ENCODE measurements around the gene SLC35D2.

SLC35D2 gene

DNA sequence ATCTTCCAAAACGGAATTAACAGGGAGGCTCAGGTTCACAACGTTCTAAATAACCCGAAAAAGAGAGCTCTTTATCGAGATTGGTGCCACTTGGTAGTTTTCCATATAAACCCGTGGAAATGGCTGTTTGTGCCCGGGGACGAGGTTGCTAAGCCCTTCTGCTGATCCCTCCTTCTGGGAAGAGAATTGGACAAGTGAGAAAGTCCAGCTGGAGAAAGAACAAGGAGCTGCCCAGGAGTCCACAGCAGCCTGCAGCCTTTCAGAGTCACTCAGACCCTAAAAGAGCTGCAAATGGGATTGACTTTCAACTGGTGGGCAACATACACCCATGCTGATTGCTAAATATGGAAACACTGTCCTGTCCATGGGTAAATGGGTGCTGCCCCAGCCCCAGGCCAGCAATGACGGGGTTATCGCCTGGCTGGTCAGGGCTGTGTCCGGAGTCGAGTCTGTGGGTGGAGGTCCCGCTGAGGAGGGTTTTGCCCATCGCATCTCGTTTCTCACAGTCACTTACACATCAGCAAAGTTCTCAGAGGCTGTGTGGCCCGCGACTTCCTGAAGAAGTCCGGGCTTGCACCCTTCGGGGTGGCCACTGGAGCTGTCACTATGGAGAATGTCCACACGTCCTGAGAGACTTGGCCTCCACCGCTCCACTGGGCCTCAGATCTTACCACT, 40.8 kb downstream of the SLC35D2 start:
- TF ChIP-seq, protein P1, sequence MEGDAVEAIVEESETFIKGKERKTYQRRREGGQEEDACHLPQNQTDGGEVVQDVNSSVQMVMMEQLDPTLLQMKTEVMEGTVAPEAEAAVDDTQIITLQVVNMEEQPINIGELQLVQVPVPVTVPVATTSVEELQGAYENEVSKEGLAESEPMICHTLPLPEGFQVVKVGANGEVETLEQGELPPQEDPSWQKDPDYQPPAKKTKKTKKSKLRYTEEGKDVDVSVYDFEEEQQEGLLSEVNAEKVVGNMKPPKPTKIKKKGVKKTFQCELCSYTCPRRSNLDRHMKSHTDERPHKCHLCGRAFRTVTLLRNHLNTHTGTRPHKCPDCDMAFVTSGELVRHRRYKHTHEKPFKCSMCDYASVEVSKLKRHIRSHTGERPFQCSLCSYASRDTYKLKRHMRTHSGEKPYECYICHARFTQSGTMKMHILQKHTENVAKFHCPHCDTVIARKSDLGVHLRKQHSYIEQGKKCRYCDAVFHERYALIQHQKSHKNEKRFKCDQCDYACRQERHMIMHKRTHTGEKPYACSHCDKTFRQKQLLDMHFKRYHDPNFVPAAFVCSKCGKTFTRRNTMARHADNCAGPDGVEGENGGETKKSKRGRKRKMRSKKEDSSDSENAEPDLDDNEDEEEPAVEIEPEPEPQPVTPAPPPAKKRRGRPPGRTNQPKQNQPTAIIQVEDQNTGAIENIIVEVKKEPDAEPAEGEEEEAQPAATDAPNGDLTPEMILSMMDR (IDR thresholded peaks at IDR 0.05; ENCODE audit: control insufficient read depth, extremely low read depth, insufficient read depth), result no peak
- H3K4me3 ChIP-seq (ENCODE audit: low read depth, low read length), result no peak overlapping the region
- no peak for DNase-seq (ENCODE audit: low read depth)

DNA sequence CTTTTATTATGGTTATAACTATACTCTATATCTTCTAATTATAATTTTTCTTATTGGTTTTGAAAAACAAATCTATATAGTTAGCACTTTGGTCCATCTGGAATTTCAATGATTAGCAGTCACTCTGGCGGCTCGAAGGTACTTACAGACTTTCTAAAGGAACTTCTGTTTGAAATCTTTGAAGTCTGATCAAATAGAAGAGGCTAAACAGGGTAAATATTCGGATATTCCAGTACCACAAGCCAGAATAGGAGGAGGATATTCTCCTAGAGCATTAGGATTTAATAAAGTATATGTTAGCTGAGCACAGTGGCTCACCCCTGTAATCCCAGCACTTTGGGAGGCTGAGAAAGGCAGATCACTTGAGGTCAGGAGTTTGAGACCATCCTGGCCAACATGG, 42.8 kb downstream of the SLC35D2 start:
- no peak for DNase-seq (ENCODE audit: low read depth)
- TF ChIP-seq, protein P1 (IDR thresholded peaks at IDR 0.05; ENCODE audit: control insufficient read depth, extremely low read depth, insufficient read depth), result no peak

DNA sequence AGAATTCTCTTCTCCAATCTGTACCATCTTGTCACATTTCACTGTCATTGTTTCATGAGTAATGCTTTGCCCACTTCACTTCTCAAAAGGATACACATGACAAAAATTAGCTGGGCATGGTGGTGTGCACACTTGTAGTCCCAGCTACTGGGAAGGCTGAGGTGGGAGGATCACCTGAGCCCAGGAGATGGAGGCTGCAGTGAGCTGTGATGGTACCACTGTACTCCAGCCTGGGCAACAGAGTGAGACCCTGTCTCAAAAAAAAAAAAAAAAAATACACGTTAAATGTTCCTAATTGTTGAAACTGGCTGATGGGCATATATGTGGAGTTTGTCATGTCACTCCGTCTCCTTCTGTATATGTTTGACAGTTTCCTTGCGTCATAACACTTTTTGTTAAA, 45.2 kb downstream of the SLC35D2 start:
- no peak overlapping the region for H3K4me3 ChIP-seq (ENCODE audit: low read depth, low read length)
- TF ChIP-seq, protein P1 (IDR thresholded peaks at IDR 0.05; ENCODE audit: control insufficient read depth, extremely low read depth, insufficient read depth), result no peak
- no peak for DNase-seq (ENCODE audit: low read depth)

More for the DNA sequence above, 42.8 kb downstream of the SLC35D2 start:
- H3K4me3 ChIP-seq (ENCODE audit: low read depth, low read length), result no peak overlapping the region

DNA sequence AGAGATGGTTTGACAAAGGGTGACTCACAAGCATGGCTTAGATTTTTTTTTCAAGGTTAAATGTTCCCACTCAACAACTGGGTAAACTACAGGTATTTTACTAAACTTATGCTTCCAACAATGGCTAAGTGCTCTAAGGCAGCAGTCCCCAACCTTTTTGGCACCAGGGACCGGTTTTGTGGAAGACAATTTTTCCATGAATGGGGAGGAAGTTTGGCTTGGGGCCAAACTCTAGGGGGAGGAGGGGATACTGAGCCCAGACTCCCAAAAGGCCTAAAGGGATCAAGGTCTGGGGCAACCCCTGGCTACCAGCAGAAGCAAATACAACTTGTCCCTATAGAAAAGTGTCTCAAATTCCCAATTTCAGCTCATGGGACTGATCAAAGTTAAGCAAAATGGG, 49.6 kb downstream of the SLC35D2 start:
- no peak overlapping the region for H3K4me3 ChIP-seq (ENCODE audit: low read depth, low read length)
- TF ChIP-seq, protein P1 (IDR thresholded peaks at IDR 0.05; ENCODE audit: control insufficient read depth, extremely low read depth, insufficient read depth), result no peak
- no peak for DNase-seq (ENCODE audit: low read depth)

DNA sequence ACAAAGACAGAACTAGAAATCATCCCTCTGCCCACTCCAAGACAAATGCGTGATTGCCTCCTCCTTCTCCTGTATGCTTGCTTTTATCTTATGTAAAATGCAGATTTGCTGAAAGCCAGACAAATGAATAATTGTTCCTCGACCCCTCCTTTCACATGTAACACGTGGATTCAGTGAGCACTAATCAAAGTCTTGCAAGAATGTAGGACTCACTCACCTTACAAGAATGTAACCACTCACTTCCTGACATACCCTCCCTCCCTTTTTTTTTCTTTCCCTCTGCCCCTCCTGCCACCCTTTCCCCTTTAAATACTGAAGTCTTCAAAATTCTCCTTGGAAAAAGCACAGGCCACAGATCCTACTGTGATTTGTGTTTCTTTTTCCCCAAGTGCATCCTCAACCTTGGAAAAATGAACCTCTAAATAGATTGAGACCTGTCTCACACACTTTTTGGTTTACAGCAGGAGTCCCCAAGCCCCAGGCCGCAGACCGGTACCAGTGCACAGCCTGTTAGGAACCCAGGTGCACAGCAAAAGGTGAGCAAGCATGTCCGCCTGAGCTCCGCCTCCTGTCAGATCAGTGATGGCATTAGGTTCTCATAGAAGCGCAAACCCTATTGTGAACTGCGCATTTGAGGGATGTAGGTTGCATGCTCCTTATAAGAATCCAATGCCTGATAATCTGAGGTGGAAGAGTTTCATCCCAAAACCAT, 52.1 kb downstream of the SLC35D2 start:
- DNase-seq (ENCODE audit: low read depth), result no peak
- TF ChIP-seq, protein P1 (IDR thresholded peaks at IDR 0.05; ENCODE audit: control insufficient read depth, extremely low read depth, insufficient read depth), result no peak
- no peak overlapping the region for H3K4me3 ChIP-seq (ENCODE audit: low read depth, low read length)

DNA sequence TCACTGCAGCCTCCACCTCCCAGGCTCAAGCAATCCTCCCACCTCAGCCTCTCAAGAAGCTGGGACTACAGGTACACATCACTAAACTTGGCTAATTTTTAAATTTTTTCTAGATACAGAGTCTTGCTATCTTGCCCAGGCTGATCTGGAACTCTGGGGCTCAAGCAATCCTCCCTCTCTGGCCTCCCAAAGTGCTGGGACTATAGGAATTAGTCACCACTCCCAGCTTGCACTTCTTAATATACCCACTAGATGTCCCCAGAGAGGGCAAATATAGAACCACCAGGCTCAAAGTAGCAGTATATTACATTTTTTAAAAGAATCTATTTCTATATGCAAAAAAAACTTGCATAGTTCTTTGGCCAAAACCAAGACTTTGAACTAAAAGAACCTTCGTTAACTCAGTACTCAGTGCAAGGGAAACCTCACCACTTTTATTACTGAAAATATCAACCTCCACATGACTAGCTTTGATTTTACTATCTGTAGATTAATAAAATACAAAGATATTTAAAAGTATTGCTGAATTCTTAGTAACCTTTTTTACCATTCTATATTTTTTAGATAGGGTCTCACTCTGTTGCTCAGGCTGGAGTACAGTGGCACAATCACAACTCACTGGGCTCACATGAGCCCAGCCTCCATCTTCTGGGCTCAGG, 55.7 kb downstream of the SLC35D2 start:
- TF ChIP-seq, protein P1 (IDR thresholded peaks at IDR 0.05; ENCODE audit: control insufficient read depth, extremely low read depth, insufficient read depth), result peak; percentile 66
- DNase-seq (ENCODE audit: low read depth), result no peak
- no peak overlapping the region for H3K4me3 ChIP-seq (ENCODE audit: low read depth, low read length)

Measured in LNCaP clone FGC (cell line).